Pancreas (tissue), 10 donors: ENCODE results near the gene PCBP1. TPM values are rescaled to one million over a fixed set of nuclear protein-coding genes. Genes with fewer than 3 reads are reported as not detected.

Source experiments
- ATAC-seq, 4 donors: fragments of 200-7000 bp; cut with Tn5 transposase; one replicate each; pipeline versions ENCODE4 v1.8.0 to v1.9.1; 2020; ENCODE audit warnings: mild to moderate bottlenecking in 4 of 4, moderate library complexity in 4 of 4
- DNase-seq, 6 donors: peaks; one replicate each; pipeline ENCODE4 v3.0.0-alpha.2; 2020
- FAIRE-seq: peaks from 2 replicates; lab custom pipeline; 2012; peaks lifted over from hg19 to GRCh38; lab: Jason Lieb, UNC
- H3K27ac ChIP-seq, 4 donors: fragments of 200-600 bp; sonication (generic); 1 replicate in 3 of 4; 2 replicates in 1 of 4; pipeline versions ENCODE4 v1.5.0 to v1.8.0; 2020
- H3K27me3 ChIP-seq, 4 donors: fragments of 200-600 bp; one replicate each; pipeline ENCODE4 v1.8.0; 2021
- H3K36me3 ChIP-seq, 3 donors: fragments of 200-600 bp; sonication (generic) in 1 of 3; one replicate each; pipeline versions ENCODE4 v1.5.0 to v1.8.0; 2020 to 2021
- H3K4me1 ChIP-seq, 3 donors: fragments of 200-600 bp; one replicate each; pipeline ENCODE4 v1.8.0; 2021
- H3K4me3 ChIP-seq, 4 donors: fragments of 200-600 bp; sonication (generic) in 2 of 4; one replicate each; pipeline versions ENCODE4 v1.5.0 to v1.8.0; 2020 to 2021
- H3K9me3 ChIP-seq, 4 donors: fragments of 200-600 bp; one replicate each; pipeline ENCODE4 v1.8.0; 2021
- WGBS, 2 donors: extraction: QIAGEN DNeasy Blood & Tissue Kit; methylation state at CpG; one replicate each; pipeline ENCODE4 v1.1.7; 2013; 5-methylcytosine and 5-hydroxymethylcytosine counted together
- intact Hi-C, 3 donors: fragments of 100-400 bp; cut with DNase I; formaldehyde crosslinking; loops; one replicate each; pipeline versions ENCODE4 v1.11.1 to v1.14.2; 2022
- polyA plus RNA-seq, 2 donors: library from polyadenylated mRNA; stranded (reverse); fragments of 200-250 nt; gene quantifications; one replicate each; pipeline ENCODE4 v1.2.3, GENCODE V29; 2013
- total RNA-seq, 6 donors: library from RNA; stranded (reverse); fragmentation: NEBNext Ultra II Directional in 4 of 6; extraction: Animal tissue kit (Norgen Biotek cat#: 25700) in 4 of 6; gene quantifications; one replicate each; pipeline versions ENCODE4 v1.2.1 to v1.2.4, GENCODE V29; 2021 to 2023
- TF ChIP-seq, protein P1 (sequence below), 4 donors: fragments of 200-600 bp; sonication (generic) in 3 of 4; IDR thresholded peaks; one replicate each; pipeline versions ENCODE4 v1.5.0 to v1.8.0; 2021; ENCODE audit warnings: antibody characterized with exemption in 4 of 4
- donor health status: healthy with polysubstance abuse.
- donor health status: DM: no; HTN: no; CAD: no; lungs with moderate emphysema.
- donor health status: DM: no; HTN: no; CAD: no.
- donor health status: control.
- donor health status: control.
- donor health status: Bipolar disorder and iron deficiency.
- donor health status: DM: yes; HTN: yes; CAD: no.
- donor health status: DM: no; HTN: no; CAD: no.
- donor health status: DM: no; HTN: no; CAD: no.
- donor health status: DM: yes; HTN: yes; CAD: no.

Gene PCBP1
- total and polyA plus RNA-seq, 8 donors, result 121 to 232 (median 177) TPM

DNA sequence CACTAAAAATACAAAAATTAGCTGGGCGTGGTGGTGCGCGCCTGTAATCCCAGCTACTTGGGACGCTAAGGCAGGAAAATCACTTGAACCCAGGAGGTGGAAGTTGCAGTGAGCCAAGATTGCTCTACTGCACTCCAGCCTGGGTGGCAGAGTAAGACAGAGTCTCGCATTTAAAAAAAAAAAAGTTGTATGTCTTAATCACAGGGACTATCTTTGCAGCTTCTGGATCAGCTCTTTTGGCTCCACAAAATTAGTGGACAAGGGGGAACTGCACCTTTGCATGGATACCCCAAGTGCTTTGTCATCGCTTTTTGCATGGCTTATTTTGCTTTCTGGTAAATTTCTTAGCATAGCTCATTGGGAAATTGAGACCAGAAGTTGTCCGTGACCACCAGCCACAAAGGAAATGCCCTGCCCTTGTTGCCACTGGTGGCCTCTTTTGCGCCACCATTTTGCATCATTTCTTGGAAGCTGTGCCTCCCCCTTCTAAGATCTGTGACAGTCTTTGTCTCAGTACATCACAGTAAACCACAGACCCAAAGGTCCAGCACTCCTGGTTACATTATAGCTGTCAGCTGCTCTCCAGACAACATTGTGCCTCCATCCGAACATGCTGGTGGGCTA is 43.9 kb upstream of the PCBP1 start:
- FAIRE-seq (no peak), DNase-seq (peak in 1 of 6 donors; percentile 36), ATAC-seq (peak in 2 of 4 donors; percentile 34 to 69)
- H3K27ac ChIP-seq, result peak overlapping the region in 1 of 4 donors; percentile 19
- no peaks in the 10 kb centered on the region for H3K4me1 ChIP-seq
- H3K36me3 ChIP-seq, result peaks cover 0 to 6% (median 0%) of the 10 kb centered on the region in 3 donors
- no peak overlapping the region for H3K4me3 ChIP-seq
- intact Hi-C loops, result loop anchor here in 1 of 3 donors (10.0 kb wide), 1 partner anchor 109 kb away; no protein-coding TSS in a partner anchor
- no peaks in the 10 kb centered on the region for H3K9me3 ChIP-seq
- no peaks in the 10 kb centered on the region for H3K27me3 ChIP-seq
- TF ChIP-seq, protein P1, sequence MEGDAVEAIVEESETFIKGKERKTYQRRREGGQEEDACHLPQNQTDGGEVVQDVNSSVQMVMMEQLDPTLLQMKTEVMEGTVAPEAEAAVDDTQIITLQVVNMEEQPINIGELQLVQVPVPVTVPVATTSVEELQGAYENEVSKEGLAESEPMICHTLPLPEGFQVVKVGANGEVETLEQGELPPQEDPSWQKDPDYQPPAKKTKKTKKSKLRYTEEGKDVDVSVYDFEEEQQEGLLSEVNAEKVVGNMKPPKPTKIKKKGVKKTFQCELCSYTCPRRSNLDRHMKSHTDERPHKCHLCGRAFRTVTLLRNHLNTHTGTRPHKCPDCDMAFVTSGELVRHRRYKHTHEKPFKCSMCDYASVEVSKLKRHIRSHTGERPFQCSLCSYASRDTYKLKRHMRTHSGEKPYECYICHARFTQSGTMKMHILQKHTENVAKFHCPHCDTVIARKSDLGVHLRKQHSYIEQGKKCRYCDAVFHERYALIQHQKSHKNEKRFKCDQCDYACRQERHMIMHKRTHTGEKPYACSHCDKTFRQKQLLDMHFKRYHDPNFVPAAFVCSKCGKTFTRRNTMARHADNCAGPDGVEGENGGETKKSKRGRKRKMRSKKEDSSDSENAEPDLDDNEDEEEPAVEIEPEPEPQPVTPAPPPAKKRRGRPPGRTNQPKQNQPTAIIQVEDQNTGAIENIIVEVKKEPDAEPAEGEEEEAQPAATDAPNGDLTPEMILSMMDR (IDR thresholded peaks at IDR 0.05), result no peak
- 94% methylated on average over 9 of the region's 9 CpGs for whole genome bisulfite sequencing, 2 donors

DNA sequence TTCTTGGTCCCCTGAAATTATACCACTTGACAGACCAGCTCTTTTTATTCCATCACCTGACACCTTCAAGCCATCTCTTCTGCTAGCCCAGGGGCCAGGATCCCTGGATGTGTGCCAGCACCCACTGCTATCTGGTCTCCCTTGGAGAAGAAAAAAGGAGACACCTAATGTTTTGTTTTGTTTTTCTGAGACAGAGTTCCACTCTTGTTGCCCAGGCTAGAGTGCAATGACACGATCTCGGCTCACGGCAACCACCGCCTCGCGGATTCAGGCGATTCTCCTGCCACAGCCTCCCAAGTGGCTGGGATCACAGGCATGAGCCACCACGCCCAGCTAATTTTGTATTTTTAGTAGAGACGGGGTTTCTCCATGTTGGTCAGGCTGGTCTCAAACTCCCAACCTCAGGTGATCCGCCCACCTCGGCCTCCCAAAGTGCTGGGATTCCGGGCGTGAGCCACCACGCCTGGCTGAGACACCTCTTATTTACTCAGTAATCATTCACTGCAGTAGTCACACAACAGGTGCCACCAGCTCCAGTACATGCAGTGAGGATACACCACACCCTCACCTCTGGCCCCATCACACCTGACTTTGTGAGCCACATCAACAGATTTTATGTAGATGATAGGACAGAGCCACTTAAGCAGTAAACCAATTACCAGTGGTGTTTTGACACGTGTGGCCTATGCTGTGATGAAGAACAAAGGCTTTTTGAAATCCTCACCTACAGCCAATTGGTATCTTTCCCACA is 42.8 kb upstream of the PCBP1 start:
- ATAC-seq (no peak), FAIRE-seq (no peak), DNase-seq (peak in 1 of 6 donors; percentile 33)
- WGBS, 2 donors, result 98% methylated on average over 15 of the region's 15 CpGs
- TF ChIP-seq, protein P1 (IDR thresholded peaks at IDR 0.05), result no peak
- Histone ChIP-seq H3K27ac (no peak overlapping the region), H3K4me1 (no peaks in the 10 kb centered on the region), H3K36me3 (peaks cover 0 to 6% (median 0%) of the 10 kb centered on the region in 3 donors), H3K4me3 (no peak overlapping the region), H3K9me3 (no peaks in the 10 kb centered on the region), H3K27me3 (no peaks in the 10 kb centered on the region)
- intact Hi-C loops, result loop anchor here in 1 of 3 donors (10.0 kb wide), 1 partner anchor 110 kb away; no protein-coding TSS in a partner anchor

GRCh38 chr2:70045405-70045804 is 41.9 kb upstream of the PCBP1 start:
- peaks cover 0 to 6% (median 0%) of the 10 kb centered on the region in 3 donors for H3K36me3 ChIP-seq
- intact Hi-C loops, result loop anchor here in 1 of 3 donors (10.0 kb wide), 1 partner anchor 111 kb away; no protein-coding TSS in a partner anchor
- 92 to 94% methylated on average over 6 of the region's 6 CpGs for WGBS, 2 donors
- H3K9me3 ChIP-seq, result no peaks in the 10 kb centered on the region
- no peaks in the 10 kb centered on the region for H3K4me1 ChIP-seq
- H3K27ac ChIP-seq, result no peak overlapping the region
- ATAC-seq (no peak), FAIRE-seq (no peak), DNase-seq (no peak)
- H3K4me3 ChIP-seq, result no peak overlapping the region
- TF ChIP-seq, protein P1 (IDR thresholded peaks at IDR 0.05), result no peak
- no peaks in the 10 kb centered on the region for H3K27me3 ChIP-seq

DNA sequence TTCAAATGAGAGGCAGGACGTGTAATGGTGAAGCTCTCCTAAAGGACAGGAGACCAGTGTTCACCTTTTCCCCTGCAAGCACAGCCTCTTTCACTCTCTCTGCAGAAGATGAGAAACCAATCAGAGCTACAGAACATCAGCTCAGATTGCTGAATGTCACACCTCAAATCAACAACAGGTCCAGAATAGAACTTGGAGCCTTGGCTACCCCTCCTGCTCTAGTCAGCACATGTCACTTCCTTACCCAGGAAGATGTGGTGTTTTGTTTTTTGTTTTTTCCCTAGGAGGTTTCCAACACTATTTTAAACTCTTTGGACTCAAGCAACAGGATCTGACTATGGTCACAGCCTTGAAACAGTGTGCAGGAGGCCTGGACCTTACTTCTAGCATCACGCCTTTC is 41.3 kb upstream of the PCBP1 start:
- 91 to 97% methylated on average over 2 of the region's 2 CpGs for WGBS, 2 donors
- H3K9me3 ChIP-seq, result no peaks in the 10 kb centered on the region
- H3K27me3 ChIP-seq, result no peaks in the 10 kb centered on the region
- DNase-seq, result no peak
- no peak overlapping the region for H3K4me3 ChIP-seq
- no peaks in the 10 kb centered on the region for H3K4me1 ChIP-seq
- H3K27ac ChIP-seq, result no peak overlapping the region
- TF ChIP-seq, protein P1 (IDR thresholded peaks at IDR 0.05), result no peak
- intact Hi-C loops, result loop anchor here in 1 of 3 donors (10.0 kb wide), 1 partner anchor 111 kb away; no protein-coding TSS in a partner anchor
- no peak for FAIRE-seq
- peaks cover 0 to 6% (median 0%) of the 10 kb centered on the region in 3 donors for H3K36me3 ChIP-seq
- no peak for ATAC-seq
